Measurements from ENCODE around the gene RFT1. TPM values are rescaled to one million over a fixed set of nuclear protein-coding genes. Genes with fewer than 3 reads are reported as not detected.

RFT1 gene
- total and polyA plus RNA-seq, 9 donors: 8.2 to 15.4 (median 11.6) TPM

DNA sequence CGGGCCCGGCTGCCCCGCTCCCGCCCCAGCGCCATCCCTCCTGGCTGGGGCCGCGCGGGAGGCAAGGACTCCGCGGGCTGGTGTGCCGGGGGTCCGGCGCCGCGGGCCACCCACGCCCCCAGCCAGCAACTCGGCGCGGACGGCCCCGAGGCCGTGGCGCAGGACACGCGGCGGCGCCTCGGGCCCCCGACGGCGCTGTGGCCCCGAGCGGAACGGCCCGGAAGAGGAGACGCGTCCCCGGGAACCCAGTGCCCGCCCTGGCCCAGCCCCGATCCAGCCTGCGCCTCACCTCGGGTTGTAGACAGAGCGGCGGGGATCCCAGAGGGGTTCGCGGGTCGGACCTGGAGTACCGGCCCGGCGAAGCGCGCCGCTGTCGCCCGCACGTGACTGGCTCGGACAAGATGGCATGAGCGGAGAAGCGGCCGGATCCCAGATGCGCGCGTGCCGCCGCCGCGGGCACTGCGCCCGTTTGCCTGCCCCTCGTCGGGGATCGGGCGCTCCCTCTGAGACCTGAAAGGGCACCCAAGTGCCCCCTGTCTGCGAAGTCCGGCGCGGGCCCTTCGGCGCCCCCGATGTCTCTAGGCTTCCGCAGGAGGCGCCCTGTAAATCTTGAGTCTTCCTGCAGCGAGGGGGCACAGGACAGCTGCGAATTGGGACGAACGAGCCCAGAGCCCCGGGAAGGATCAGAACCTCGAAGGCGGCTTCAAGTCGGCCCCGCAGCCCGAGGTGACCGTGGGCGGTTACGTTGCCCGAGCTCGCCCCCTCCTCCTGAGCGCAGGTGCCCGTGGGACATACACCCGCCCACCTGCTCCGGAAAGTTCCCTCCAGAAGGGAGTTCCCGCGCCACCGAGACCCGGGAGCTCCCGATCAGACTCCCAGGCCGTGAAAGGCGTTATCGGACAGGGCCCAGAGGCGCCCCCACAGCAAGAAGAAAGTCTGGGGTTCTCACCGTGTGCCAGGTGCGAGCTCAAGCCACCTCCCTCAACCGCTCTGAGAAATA is 83.8 kb downstream of the RFT1 start:
- under 1% methylated on average over 107 of the region's 113 CpGs for WGBS (ENCODE audit: insufficient coverage)

DNA sequence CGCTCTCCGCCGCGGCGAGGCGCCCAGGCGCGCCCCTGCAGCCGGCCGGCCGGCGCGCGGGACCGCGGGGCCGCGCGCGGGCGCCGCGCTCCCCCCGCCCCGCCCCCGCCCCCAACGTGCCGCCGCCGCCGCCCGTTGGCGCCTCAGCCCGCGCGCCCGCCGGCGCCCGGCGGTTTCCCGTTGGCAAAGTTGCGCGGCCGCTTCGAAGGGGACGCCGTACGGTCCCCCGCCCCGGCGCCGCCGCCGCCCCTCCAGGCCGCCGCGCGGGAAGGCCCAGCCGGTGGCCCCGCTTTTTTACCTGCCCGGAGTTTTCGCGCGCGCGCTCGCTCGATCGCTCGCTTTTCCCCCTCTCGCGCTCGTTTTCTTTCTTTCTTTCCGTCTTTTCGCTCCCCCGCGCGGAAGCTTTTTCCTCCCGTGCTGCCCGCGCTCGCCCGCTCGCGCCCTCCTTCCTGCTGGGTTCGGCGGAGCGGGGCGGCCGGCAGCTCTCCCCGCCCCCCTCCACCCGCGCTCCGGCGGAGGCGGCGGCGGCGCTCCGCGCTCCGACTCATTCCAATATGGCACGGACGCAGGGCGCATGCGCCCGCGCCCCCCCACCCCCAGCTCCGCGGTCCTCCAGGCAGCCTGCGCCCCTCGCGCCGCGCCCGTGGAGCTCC is 84.6 kb downstream of the RFT1 start, which contains the start of gene SFMBT1:
SFMBT1 (minus strand) TSS at position 556 of the 653 bp plus-strand sequence. CDS start 76,945 bp downstream, outside the sequence.
- WGBS (ENCODE audit: insufficient coverage): under 1% methylated on average over 108 of the region's 117 CpGs
- H3K4me3 ChIP-seq (ENCODE audit: low read length): peak within 1 kb of the TSS; percentile 76
- peaks cover 8% of the 10 kb centered on the region for H3K4me1 ChIP-seq (ENCODE audit: control insufficient read depth, insufficient read depth, low read length)
- no peaks in the 10 kb centered on the region for H3K9me3 ChIP-seq (replicated peaks; ENCODE audit: control insufficient read depth, low read depth, low read length)
- peak within 1 kb of the TSS; percentile 69 for H3K27ac ChIP-seq (ENCODE audit: low read length)
- peaks cover 8% of the 10 kb centered on the region for H3K27me3 ChIP-seq (ENCODE audit: control insufficient read depth, insufficient read depth, low read length)
- no peaks in the 10 kb centered on the region for H3K36me3 ChIP-seq (ENCODE audit: control insufficient read depth, insufficient read depth, low read length)
- DNase-seq: peak; percentile 81

More for the DNA sequence above, 83.8 kb downstream of the RFT1 start:
- Histone ChIP-seq H3K9me3 (replicated peaks; ENCODE audit: control insufficient read depth, low read depth, low read length) (no peaks in the 10 kb centered on the region), H3K27me3 (ENCODE audit: control insufficient read depth, insufficient read depth, low read length) (peaks cover 8% of the 10 kb centered on the region), H3K27ac (ENCODE audit: low read length) (no peak overlapping the region), H3K4me3 (ENCODE audit: low read length) (peak overlapping the region; percentile 41), H3K4me1 (ENCODE audit: control insufficient read depth, insufficient read depth, low read length) (peaks cover 8% of the 10 kb centered on the region), H3K36me3 (ENCODE audit: control insufficient read depth, insufficient read depth, low read length) (no peaks in the 10 kb centered on the region)
- peak; percentile 52 for DNase-seq

DNA sequence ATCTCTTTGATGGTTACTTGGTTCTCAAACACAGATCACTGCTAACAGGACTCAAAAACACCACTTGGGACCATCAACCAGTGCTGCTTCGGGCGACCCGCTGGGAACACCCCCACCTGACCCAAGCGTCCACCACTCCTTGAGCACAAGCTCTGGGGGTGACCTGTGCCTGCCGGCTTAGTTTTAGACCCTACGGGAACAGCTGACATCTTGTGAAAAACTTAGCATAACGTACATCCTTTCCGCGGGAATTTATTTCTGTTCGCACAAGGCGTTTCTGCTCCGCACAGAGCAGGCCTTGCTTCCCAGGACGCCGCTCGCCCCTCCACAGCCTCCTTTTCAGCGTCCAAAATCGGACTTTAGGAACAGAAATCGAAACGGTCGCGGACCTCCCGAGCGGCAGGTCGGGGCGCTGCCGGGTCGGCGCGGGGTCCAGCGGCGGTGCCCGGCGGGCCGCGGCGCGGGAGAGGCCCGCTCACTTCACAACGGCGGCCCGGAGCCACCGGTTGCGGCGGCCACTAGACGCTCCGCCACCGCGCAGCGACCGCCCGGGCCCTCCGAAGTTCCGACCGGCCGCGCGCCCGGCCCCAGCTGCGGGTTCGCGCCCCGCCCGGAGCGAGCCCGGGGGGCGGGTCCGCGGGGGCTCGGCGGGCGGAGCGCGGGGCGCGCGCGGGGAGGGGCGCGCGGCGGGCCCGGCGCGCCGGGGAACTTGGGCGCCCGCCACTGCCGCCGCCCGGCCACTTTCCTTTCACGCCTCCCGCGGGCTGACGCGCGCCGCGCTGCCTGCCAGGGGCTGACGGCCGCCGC is 85.3 kb downstream of the RFT1 start:
- peak; percentile 84 for DNase-seq
- under 1% methylated on average over 97 of the region's 101 CpGs for WGBS (ENCODE audit: insufficient coverage)

DNA sequence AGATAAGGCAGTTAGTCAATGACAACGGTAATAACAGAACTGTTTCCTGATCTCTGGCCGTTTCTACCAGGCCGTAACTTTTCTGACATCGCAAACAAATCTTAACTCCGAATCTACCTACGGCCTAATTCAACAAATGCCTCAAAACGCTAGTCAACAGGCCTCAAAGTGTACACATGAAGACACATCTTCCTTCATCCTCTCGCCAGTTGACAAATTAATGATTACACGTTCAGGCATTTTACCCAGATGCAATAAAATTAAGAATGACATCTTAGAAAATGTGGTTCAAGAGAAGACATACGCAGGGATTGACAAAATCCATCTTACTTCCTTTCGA is 85.9 kb downstream of the RFT1 start:
- WGBS (ENCODE audit: insufficient coverage): 47% methylated on average over 9 of the region's 11 CpGs
- Histone ChIP-seq H3K36me3 (ENCODE audit: control insufficient read depth, insufficient read depth, low read length) (no peaks in the 10 kb centered on the region), H3K27ac (ENCODE audit: low read length) (peak overlapping the region; percentile 66), H3K27me3 (ENCODE audit: control insufficient read depth, insufficient read depth, low read length) (peaks cover 8% of the 10 kb centered on the region), H3K4me3 (ENCODE audit: low read length) (peak overlapping the region; percentile 62), H3K4me1 (ENCODE audit: control insufficient read depth, insufficient read depth, low read length) (peaks cover 8% of the 10 kb centered on the region), H3K9me3 (replicated peaks; ENCODE audit: control insufficient read depth, low read depth, low read length) (no peaks in the 10 kb centered on the region)
- no peak for DNase-seq

More for the DNA sequence above, 85.3 kb downstream of the RFT1 start:
- Histone ChIP-seq H3K9me3 (replicated peaks; ENCODE audit: control insufficient read depth, low read depth, low read length) (no peaks in the 10 kb centered on the region), H3K36me3 (ENCODE audit: control insufficient read depth, insufficient read depth, low read length) (no peaks in the 10 kb centered on the region), H3K4me3 (ENCODE audit: low read length) (peak overlapping the region; percentile 62), H3K27ac (ENCODE audit: low read length) (peak overlapping the region; percentile 66), H3K4me1 (ENCODE audit: control insufficient read depth, insufficient read depth, low read length) (peaks cover 8% of the 10 kb centered on the region), H3K27me3 (ENCODE audit: control insufficient read depth, insufficient read depth, low read length) (peaks cover 8% of the 10 kb centered on the region)

DNA sequence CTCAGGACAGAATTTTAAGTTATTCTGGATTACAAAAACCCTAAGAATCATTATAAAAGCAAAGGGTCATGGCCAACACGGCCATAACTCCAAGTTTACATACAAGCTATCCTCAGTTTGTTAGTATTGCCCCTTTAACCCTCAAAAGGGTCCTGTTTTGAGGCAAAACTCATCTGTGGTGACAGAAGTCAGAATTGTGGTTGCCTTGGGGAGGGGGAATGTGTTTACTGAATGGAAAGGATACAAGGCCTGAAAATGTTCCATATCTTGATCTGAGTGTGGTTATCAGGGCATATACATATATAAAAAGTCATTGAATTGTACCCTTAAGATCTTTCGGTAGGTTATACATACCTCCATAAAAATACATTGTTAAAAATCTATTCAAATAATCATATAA is 86.5 kb downstream of the RFT1 start:
- no peak overlapping the region for H3K4me3 ChIP-seq (ENCODE audit: low read length)
- DNase-seq: no peak
- H3K36me3 ChIP-seq (ENCODE audit: control insufficient read depth, insufficient read depth, low read length): no peaks in the 10 kb centered on the region
- no peaks in the 10 kb centered on the region for H3K9me3 ChIP-seq (replicated peaks; ENCODE audit: control insufficient read depth, low read depth, low read length)
- no CpG with 5 or more reads among the region's 2 CpGs for WGBS (ENCODE audit: insufficient coverage)
- peaks cover 8% of the 10 kb centered on the region for H3K4me1 ChIP-seq (ENCODE audit: control insufficient read depth, insufficient read depth, low read length)
- H3K27ac ChIP-seq (ENCODE audit: low read length): no peak overlapping the region
- H3K27me3 ChIP-seq (ENCODE audit: control insufficient read depth, insufficient read depth, low read length): peaks cover 6% of the 10 kb centered on the region

DNA sequence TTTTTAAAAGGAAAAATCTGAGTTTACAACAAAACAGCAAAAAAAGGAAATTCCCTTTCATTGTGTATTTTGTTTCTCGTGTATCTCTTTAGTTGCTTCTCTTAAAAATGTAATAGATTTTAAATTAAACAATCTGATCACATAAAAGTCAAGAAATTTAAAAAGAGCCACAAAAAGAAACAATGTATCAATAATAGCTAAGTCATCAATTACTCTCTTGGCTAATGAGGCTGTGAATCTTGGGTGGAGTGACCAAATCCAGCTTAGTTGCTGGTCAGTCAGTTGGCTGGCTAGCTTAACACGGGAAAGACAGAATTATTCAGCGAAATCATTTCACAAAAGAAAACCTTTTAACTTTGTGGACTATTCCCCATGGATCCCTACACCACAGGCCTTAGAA is 87.6 kb downstream of the RFT1 start:
- no peaks in the 10 kb centered on the region for H3K9me3 ChIP-seq (replicated peaks; ENCODE audit: control insufficient read depth, low read depth, low read length)
- no peak for DNase-seq
- H3K27ac ChIP-seq (ENCODE audit: low read length): no peak overlapping the region
- no CpG with 5 or more reads among the region's 3 CpGs for WGBS (ENCODE audit: insufficient coverage)
- H3K36me3 ChIP-seq (ENCODE audit: control insufficient read depth, insufficient read depth, low read length): no peaks in the 10 kb centered on the region
- no peak overlapping the region for H3K4me3 ChIP-seq (ENCODE audit: low read length)
- peaks cover 5% of the 10 kb centered on the region for H3K27me3 ChIP-seq (ENCODE audit: control insufficient read depth, insufficient read depth, low read length)
- peaks cover 8% of the 10 kb centered on the region for H3K4me1 ChIP-seq (ENCODE audit: control insufficient read depth, insufficient read depth, low read length)

DNA sequence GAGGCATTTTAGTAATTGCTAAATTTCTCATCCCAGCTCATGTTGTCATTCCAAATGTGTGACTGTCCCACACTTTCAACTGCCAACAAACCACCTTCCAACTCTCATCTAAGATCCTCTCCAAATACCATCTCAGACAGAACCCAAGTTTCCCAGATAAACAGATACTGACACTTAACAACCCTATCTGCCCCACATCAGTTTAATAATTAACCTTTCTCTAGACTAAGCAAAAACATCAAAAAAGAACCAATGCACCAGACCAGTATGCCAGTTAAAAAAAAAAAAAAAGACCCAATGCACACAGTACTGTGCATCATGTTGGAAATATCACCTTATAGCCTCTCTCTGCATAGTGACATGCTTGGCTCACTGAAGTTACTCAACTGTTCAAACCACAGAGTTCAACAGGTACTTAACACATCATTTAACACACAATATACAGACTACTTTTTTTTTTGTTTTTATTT is 89.8 kb downstream of the RFT1 start:
- H3K9me3 ChIP-seq (replicated peaks; ENCODE audit: control insufficient read depth, low read depth, low read length): no peaks in the 10 kb centered on the region
- H3K27me3 ChIP-seq (ENCODE audit: control insufficient read depth, insufficient read depth, low read length): no peaks in the 10 kb centered on the region
- H3K4me1 ChIP-seq (ENCODE audit: control insufficient read depth, insufficient read depth, low read length): peaks cover 3% of the 10 kb centered on the region
- H3K27ac ChIP-seq (ENCODE audit: low read length): no peak overlapping the region
- DNase-seq: no peak
- H3K36me3 ChIP-seq (ENCODE audit: control insufficient read depth, insufficient read depth, low read length): no peaks in the 10 kb centered on the region
- no peak overlapping the region for H3K4me3 ChIP-seq (ENCODE audit: low read length)

DNA sequence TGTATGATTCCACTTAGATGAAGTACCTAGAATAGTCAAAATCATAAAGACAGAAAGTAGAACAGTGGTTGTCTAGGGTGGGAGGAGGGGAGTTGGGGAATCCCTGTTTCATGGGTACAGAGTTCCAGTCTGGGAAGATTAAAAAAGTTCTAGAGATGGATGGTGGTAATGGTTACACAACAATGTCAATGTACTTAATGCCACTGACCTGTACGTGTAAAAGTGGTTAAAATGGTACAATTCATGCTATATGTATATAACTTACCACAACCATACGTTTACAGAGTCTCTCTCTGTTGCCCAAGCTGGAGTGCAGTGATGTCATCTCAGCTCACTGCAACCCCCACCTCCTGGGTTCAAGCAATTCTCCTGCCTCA is 90.9 kb downstream of the RFT1 start:
- no peak for DNase-seq
- peaks cover 2% of the 10 kb centered on the region for H3K4me1 ChIP-seq (ENCODE audit: control insufficient read depth, insufficient read depth, low read length)
- WGBS (ENCODE audit: insufficient coverage): no CpG with 5 or more reads among the region's 2 CpGs
- H3K27ac ChIP-seq (ENCODE audit: low read length): no peak overlapping the region
- H3K36me3 ChIP-seq (ENCODE audit: control insufficient read depth, insufficient read depth, low read length): no peaks in the 10 kb centered on the region
- no peaks in the 10 kb centered on the region for H3K27me3 ChIP-seq (ENCODE audit: control insufficient read depth, insufficient read depth, low read length)
- H3K4me3 ChIP-seq (ENCODE audit: low read length): no peak overlapping the region
- no peaks in the 10 kb centered on the region for H3K9me3 ChIP-seq (replicated peaks; ENCODE audit: control insufficient read depth, low read depth, low read length)

DNA sequence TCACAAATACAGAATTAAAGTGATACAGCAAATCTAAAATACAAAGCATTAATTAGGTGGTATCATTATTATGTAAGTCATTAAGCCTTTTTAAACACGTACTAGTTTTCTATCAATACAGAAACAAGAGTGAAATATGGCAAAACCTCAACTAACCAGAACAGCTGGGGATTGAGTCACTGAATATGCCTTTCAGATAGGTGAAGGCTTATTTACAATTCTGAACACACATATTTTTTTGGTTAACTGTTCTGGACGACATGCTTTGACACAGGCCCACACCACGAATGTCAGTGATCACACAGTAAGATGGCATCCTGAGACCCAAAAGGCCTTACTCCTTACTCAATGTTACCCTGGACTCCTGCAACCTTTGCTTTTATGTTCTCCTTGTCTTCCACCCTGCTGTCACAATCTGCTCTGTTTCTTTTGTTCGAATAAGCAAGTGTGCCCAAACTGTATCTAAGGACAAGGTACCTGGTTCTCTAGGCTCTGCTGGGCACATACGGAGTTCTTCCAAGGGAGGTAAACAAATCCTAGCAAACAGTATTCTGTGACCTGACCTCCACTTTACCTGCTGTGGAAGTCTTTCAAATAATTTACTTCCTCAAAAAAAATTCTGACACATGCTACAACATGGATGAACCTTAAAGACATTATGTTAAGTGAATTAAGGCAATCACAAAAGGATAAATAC is 91.4 kb downstream of the RFT1 start:
- Histone ChIP-seq H3K36me3 (ENCODE audit: control insufficient read depth, insufficient read depth, low read length) (no peaks in the 10 kb centered on the region), H3K4me3 (ENCODE audit: low read length) (no peak overlapping the region), H3K9me3 (replicated peaks; ENCODE audit: control insufficient read depth, low read depth, low read length) (no peaks in the 10 kb centered on the region), H3K27me3 (ENCODE audit: control insufficient read depth, insufficient read depth, low read length) (no peaks in the 10 kb centered on the region), H3K4me1 (ENCODE audit: control insufficient read depth, insufficient read depth, low read length) (no peaks in the 10 kb centered on the region), H3K27ac (ENCODE audit: low read length) (no peak overlapping the region)
- no peak for DNase-seq
- 84% methylated on average over 3 of the region's 5 CpGs for WGBS (ENCODE audit: insufficient coverage)
